HK-2 (cell line): ENCODE measurements around the gene PTGR2.
"Not testable (repeated sequence)": the region's sequence is repeated elsewhere in the genome, so short reads cannot be mapped to it uniquely, and the experiment has no call there.

ENCODE experiments used
- DNase-seq: peaks from one replicate; pipeline ENCODE4 v3.0.0-alpha.2; 2018; ENCODE audit not compliant: unreplicated experiment

Gene PTGR2

DNA sequence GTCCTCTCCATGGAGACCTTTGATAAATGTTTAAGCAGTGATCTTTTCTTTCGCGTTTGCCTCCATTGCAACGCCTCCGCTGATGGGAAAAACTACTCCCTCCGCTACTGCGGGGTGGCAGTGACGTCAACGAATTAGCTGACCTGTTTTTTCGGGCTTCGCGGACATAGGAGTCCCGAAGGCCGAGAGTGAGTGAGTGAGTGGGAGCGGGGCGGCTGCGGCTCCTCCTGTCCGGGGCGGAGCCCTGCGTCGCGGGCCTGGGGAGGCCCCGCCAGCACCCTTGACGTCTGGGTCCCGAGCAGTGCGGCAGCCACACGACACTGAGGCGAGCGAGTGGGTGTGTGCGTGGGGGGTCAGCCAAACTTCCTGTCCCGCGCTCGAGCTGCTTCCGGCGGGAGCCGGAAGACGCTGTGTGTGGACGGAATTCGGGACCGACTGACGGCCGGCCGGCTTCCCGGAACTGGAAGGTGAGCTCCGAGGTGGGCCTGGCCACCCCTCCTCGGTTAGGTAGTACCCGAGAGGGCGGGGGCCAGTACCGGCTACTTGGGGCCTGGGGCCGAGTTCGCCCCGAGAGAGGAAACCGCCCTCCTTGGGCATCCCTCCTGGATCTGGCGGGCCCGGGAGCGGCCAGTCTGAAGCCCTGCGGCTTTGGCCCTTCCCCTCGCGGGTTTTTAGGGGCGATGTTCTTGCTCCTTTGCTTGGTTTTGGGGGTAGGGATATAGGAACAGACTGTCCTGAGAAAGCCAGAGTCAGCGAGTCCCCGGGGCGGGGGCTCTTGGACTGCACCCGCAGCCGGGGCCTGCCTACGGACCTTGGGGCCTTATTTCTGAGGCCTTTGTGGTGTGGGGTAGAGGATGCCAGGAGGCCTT lies 35.1 kb downstream of the PTGR2 start, which contains the start of gene ZNF410:
Gene ZNF410, plus strand, starts transcription at position 411 of the 869 bp plus-strand sequence. CDS start 5,317 bp downstream, outside the sequence.
- DNase-seq = peak; percentile 97

DNA sequence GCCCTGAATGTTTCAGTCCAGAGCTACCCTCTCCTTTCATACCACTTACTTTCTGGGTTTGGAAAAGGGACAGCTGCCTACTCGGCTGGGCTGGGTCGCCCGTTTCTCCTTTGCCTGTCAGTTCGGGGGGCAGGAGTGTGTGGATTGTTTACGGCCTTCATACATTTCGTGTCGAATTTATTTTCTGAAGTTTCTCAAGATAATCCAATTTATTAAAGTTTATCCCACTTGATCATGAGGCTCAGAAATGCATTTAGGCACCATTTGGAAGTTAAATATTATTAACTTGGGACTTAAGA lies 35.6 kb downstream of the PTGR2 start:
- no peak for DNase-seq

DNA sequence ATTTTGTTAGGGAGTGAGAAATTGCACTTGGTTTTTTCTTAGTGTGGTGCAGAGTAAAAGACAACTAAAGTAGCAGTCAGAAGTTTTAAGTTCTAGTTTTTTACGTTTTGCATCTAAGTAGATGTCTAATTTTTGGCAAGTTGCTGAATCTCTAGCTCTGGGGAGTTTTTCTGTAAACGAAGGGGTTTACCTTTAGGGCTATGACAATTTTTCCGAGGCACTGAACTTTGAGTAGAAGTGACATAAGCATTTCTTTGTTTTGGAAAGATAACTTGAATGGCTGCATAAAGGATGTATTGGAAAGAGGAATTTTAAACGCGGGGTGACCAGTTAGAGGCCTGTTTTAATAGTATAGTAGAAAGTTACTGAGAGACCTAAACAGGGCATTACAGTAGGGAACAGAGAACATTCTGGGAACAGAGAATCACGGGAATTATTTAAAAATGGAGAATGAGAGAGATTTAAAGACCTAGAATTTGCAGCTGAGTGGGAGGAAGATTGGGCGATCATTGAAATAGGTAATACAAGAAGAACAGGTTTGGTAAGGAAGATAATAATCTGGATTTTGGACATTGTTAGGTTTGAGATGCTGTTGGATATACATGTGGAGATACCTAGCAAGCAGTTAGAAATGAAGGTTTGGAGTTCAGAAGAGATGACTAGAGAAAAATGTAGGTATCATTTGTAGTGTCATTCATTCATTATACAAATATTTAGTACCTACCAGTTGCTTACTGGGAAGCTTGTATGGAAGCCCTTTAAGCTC lies 36.2 kb downstream of the PTGR2 start:
- no peak for DNase-seq

DNA sequence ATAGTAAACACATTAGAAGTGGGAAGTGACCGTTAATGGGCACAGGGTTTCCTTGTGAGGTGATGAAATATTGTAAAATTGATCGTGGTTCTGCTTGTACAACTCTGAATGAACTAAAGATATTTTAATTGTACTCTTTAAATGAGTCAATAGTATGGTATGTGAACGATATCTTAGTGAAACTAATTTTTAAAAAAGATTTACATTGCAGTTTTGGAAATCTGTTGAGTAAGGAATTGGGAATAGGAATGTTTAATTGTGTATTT lies 36.8 kb downstream of the PTGR2 start:
- no peak for DNase-seq

DNA sequence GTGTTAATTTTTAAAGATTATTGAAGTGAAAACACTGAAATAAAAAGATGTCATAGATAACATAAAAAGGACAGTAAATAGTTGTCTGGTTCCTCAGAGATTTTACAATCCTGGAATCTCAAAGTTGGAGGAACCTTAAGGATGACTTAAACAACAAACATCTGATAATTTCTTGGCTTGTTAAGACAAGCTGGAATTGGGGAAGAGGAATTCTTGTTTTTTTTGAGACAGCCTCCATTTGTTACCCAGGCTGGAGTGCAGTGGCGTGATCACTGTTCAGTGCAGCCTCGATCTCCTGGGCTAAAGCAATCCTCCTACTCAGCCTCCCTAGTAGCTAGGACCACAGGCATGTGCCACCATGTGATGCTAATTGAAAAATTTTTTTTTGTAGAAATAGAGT lies 37.3 kb downstream of the PTGR2 start:
- no peak for DNase-seq

DNA sequence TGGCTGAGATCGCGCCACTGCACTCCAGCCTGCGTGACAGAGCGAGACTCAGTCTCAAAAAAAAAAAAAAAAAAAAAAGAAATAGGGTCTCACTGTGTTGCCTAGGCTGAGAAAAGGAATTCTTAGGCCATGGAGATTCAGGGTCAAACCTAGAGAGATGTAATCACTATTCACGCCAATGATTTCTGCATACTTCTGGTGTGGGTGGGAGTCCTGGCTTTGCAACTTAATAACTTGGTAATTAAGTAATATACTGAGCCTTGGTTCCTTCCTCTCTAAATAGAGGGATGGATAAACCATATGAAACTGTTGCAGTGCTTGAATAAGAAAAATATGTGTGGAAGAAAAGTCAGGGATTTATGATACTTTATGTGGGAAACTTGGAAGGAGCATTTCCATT lies 37.7 kb downstream of the PTGR2 start:
- no peak for DNase-seq

DNA sequence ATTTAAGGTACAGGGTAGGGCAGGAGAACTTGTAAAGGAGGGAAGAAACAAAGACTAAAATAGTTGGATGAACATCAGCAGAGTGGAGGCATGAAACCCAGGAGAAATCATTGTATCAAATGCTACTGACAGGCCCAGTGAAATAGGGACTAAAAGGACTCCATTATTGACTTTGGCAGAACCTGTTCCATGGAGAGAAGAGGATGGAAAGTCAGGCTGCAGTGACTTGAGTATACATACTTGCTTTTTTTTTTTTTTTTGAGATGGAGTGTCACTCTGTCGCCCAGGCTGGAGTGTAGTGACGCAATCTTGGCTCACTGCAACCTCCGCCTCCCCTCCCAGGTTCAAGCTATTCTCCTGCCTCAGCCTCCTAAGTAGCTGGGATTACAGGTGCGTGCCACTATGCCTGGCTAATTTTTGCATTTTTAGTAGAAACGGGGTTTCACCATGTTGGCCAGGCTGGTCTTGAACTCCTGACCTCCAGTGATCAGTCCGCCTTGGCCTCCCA lies 42.6 kb downstream of the PTGR2 start:
- not testable (repeated sequence) for DNase-seq

DNA sequence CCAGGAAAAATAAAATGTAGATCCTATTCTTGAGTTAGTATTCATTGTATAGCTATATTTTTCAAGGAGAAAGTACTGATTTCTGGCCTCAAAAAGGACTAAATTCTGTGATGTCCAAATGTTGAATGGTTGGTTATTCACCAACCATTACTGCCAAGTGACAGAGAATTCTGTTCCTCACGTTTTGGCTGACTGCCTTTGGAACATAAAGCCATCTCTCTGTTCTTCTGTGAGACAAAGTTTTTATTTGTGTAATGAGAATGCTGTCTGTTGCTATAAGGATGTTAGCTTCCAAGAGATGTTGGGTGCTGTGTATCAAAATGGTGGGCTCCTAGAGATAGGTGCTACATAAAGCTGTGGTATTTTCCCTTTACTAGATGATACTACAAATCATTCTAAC lies 44.3 kb downstream of the PTGR2 start:
- DNase-seq = no peak

DNA sequence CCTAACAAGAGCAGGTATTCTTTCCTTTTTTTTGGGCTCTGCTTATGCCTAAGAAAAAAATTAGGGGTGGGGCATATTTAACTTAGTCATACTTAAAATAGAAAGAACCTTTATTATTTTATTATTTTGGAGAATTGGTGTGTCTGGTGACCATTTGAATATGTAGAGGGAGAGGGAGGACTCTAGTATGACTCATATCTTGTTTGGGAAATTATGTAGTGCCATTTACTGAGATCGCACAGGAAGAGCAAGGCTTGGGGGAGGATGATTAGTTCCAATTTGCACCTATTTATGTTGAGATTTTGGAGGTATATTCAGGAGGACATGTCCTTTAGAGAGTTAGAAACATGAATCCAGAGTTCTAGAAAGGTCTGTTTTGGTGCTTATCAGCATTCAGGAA lies 44.9 kb downstream of the PTGR2 start:
- no peak for DNase-seq

DNA sequence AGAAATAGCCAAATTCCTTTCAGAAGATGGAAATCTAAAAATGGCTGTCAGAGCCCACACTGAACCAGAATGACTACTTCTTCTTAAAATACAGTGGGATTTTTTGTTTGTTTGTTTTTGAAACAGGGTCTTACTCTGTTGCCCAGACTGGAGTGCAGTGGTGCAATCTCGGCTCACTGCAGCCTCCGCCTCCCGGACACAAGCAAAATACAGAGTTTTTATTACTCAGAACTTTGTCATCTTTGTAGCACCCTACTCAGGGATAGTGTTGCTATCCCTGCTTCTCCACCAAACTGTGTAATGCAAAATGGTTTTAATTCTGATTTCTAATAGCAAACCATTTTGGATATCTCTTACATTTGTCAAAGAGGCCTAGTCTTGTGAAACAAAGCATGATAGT lies 51.4 kb downstream of the PTGR2 start:
- DNase-seq = no peak

DNA sequence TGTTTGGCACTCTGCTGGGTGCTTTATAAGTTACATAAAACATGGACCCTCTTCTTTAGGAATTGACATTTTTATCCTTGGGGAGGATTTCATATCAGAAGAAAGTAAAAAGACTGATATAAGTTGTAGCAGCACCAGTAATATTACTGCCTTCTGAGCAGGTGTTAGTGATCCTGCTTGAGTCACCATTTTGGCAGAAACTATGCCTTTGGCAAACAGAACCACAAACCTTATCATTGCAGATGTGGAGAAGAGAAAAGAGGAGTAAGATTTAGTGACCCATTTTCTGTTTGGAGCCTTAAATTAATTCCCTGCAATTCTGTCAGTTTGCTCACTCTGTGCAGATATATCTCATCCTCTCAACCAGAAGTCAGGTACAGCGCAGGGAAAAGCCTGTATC lies 58.0 kb downstream of the PTGR2 start:
- no peak for DNase-seq

DNA sequence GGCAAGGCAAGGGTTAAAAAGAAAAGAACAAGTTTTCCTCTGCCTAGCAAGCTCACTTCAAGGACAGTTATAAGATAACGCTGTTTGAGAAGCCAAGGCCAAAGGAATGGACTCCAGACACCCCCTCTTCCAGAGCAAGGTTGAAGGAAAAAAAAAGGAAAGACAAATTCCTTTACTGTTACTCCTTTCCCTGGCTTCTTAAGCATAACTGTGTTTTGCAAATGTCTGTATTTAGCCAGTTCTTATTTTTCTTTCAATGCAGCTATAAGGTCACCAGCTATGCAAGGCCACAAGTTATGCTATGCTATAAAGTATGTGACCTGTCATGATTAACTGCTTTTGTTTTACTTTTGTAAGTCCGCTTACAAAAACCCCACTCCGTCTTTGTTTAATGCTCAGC lies 61.6 kb downstream of the PTGR2 start:
- DNase-seq = no peak

DNA sequence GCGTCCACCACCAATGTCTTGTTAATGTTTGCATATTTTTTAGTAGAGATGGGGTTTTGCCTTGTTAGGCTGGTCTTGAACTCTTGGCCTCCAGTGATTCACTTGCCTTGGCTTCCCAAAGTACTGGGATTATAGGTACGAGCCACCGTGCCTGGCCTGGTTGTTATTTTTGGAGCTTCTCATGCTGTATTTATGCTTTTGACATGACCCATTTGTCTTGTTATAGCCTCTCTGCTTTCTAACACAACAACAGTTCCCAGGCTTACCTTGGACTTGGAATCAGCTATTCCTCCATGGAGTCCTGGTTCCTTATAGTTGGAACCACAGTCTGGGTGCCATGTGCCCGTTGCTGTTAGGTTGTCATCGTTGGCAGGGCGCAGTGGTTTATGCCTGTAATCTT lies 64.7 kb downstream of the PTGR2 start:
- no peak for DNase-seq

DNA sequence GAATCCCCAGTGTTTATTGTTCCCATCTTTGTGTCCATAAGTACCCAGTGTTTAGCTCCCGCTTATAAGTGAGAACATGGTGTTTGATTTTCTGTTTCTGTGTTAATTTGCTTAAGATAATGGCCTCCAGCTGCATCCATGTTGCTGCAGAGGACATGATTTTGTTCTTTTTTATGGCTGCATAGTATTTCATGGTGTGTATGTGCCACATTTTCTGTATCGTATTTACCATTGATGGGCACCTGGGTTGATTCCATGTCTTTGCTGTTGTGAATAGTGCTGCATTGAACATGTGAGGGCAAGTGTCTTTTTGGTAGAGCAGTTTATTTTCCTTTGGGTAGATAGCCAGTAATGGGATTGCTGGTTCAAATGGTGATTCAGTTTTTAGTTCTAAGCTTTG lies 67.8 kb downstream of the PTGR2 start:
- DNase-seq = not testable (repeated sequence)

DNA sequence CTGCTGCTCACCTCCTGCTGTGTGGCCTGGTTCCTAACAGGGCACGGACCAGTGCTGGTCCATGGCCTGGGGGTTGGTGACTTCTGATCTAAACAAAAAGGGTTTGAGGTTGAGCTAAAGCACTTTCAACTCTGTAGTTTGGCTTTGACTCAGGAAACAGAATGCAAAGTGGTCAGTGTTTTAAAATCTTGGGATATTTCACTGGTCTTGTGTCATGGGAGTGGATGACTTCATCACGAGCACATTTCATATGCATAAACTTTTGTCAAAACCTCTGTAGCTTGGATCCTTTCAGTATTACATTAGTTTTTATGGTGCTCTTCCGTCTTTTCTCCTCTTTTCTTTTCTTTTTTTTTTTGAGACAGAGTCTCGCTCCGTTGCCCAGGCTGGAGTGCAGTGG lies 72.7 kb downstream of the PTGR2 start:
- no peak for DNase-seq
